ENCODE measurements around the gene DGUOK.
A peak's percentile ranks its signal among the peaks of the same experiment; 100 is the strongest.
"Not testable (repeated sequence)": the region's sequence is repeated elsewhere in the genome, so short reads cannot be mapped to it uniquely, and the experiment has no call there.

The DGUOK gene

DNA sequence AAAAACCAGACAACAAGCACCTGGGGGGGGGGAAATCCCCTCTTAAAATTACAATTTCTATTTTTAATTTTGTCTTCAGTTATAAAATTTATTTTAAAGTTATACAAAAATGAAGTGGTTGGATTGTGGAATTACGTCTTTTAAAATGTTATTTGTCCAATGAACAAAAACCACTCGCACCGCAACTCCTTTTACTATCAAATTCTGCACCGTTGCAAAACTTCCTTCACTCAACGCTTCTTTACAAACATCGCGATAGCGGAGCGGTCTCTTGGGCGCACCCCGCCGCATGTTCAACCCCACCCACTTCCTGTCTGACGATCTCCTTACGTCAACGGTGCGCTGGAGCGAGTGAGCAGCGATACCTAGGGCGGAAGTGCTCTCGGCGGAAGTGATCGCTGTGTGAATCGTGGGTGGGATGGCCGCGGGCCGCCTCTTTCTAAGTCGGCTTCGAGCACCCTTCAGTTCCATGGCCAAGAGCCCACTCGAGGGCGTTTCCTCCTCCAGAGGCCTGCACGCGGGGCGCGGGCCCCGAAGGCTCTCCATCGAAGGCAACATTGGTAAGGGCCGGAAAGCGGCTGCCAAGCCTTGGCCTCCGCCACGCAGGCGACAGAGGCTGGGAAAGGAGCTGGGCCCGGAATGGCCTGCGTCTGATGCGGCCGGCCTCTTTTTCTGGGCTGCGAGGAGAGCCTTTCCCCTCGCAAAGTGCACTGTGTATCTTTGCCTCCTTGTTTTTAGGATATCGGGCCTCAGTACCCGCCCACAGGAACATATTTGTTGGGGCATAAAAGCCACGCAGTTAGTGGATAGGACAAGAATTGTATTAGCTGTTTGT lies at the start of gene DGUOK:
Gene DGUOK (plus strand): TSS at position 388 of the 835 bp plus-strand sequence. CDS start 31 bp downstream, at position 419.
- DNase-seq (ENCODE audit: low read depth in 2 of 2): peak; percentile 97 to 98

DNA sequence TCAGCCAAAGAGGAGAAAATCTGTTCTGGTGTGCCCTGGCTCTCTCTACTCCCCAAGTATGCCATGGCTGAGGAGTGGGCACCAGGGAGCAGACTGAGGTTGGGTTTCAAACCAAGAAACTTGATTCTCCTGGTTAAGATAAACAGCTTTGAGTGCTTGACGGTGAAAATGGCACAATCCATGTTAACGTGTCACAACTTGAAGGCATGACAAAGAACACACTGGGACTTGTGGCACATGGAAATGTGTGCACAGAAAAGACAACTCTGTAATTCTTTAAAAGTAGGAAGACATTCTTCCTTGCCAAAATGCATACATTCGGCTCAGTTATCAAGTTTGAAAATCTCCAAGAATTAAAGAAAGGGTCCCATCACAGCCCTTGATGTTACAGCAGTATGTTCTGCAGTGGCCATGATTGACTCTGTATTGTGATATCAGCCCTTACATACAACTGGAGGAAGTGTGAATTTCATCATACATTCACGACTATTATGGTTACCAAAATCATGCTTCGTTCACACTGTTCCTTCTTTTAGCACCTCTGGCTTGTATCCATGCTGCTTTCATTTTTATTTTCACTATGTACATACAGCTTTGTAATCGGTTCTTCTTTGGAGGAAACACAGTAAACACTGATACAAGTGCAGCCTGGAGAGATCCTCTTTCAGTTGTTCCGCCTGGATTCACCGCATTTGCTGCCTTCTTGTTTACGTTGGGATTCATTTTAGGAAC lies 49.4 kb upstream of the DGUOK start:
- DNase-seq (ENCODE audit: low read depth in 2 of 2): no peak

DNA sequence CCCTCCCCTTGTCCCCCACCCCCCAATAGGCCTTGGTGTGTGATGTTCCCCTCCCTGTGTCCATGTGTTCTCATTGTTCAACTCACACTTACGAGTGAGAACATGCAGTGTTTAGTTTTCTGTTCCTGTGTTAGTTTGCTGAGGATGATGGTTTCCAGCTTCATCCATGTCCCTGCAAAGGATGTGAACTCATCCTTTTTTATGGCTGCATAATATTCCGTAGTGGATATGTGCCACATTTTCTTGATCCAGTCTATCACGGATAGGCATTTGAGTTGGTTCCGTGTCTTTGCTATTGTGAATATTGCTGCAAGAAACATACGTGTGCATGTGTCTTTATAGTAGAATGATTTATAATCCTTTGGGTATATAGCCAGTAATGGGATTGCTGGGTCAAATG lies 48.7 kb upstream of the DGUOK start:
- DNase-seq (ENCODE audit: low read depth in 2 of 2): not testable (repeated sequence)

DNA sequence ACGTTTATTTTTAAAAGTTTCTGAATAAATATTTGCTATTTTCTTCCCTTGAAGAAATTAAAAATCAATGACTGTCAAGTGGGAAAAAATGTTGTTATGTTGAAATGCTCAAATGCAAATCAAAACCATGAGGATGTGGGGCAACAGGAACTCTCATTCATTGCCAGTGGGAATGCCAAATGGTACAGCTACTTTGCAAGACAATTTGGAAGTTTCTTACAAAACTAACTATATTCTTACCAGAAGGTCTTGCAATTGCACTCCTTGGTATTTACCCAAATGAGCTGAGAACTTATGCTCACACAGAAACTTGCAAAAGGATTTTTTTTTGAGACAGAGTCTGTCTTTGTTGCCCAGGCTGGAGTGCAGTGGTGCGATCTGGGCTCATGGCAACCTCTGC lies 41.3 kb upstream of the DGUOK start:
- no peak for DNase-seq (ENCODE audit: low read depth in 2 of 2)

DNA sequence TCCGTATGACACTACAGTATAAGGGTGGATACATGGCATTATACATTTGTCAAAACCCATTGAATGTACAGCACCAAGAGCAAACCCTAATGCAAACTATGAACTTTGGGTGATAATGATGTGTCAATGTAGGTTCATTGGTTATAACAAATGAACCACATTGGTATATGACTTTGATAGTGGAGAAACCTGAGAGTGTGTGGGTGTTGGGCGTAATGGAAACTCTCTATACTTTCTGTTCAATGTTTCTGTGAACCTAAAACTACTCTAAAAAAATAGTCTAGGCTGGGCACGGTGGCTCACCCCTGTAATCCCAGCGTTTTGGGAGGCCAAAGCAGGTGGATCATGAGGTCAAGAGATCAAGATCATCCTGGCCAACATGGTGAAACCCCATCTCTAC lies 40.3 kb upstream of the DGUOK start:
- no peak for DNase-seq (ENCODE audit: low read depth in 2 of 2)

DNA sequence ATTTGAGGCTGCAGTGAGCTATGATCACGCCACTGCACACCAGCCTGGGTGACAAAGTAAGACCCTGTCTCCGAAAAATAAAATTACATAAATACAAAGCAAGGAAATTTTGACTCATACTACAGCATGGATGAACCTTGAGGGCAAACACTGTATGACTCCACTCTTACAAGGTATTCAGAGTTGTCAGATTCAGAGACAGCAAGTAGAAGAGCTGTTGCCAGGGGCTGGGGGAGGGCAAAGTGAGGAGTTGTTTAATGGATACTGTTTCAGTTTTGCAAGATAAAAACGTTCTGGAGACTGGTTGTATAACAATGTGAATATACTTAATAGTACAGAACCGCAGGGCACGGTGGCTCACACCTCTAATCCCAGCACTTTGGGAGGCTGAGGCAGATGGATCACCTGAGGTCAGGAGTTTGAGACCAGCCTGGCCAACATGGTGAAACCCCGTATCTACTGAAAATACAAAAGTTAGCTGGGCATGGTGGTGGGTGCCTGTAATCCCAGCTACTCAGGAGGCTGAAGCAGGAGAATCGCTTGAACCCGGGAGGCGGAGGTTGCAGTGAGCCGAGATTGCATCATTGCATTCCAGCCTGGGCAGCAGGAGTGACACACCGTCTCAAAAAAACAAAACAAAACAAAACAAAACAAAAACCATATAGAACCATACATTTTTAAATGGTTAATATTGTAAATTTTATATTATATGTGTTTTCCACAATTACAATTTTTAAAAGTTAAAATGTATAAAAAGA lies 38.9 kb upstream of the DGUOK start:
- not testable (repeated sequence) for DNase-seq (ENCODE audit: low read depth in 2 of 2)

DNA sequence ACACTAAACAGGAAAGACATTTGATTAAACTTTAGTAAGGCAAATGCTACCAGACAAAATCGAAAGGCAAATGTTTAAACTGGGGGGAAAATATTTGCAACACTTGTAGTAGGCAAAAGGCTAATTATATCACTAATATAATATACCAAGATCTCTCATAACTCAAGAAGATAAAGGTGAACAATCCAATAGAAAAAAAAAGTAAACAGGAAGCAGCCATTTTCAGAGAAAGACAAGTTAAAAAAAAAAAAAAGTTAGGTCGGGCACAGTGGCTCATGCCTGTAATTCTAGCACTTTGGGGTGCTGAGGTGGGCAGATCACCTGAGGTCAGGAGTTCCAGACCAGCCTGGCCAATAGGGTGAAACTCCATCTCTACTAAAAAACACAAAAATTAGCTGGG lies 38.3 kb upstream of the DGUOK start:
- no peak for DNase-seq (ENCODE audit: low read depth in 2 of 2)

DNA sequence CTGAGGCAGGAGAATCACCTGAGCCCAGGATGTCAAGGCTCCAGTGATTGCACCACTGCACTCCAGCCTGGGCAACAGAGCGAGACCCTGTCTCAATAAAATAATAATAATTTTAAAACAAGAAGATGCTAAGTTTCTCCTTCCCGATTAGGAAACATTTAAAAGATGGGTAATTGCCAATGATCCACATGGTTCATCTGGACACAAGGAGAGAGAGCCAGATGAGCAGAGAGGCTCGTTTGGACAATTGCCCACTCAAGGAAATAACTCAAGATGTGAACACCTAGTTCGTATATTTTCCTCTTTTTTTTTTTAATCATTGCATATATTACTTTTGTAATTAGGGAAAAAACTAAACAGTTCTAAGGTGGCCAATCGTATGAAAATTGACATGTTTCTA lies 37.5 kb upstream of the DGUOK start:
- DNase-seq (ENCODE audit: low read depth in 2 of 2): no peak

DNA sequence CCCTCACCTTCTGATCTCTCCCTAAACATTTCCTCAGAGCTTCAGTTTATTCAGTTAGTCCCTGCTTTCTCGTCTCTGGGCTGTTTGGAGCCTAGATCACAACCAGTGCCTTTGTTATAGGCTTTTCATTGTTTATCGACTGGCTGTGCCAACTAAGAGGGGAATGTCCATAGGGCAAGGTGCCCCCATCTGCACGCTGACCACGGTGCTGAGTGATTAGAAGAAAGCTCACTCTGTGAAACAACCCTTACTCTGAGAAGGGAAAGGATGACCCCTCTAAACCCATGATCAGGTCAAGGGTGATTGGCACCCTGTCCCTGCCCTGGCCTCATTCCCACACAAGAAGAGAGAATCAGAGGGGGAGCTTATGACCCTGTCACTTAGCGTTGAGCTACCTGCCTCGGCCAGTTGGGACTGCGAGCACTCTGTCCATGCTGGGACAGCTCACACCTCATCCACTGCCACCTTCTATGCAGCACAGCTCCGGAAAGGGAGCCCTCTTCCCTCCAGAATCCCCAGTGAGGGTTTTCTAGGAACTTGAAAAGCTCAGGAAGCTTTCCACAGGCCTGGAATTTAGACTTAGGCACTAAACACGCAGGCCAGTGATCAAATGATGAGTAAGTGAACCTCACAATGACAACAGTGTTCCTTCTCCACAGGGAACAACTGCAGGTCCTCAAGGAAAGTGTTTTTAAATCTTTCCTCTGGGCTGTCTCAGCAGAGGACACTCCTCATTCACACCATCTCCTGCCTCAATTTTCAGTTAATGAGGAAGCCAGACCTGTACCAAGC lies 36.2 kb upstream of the DGUOK start:
- DNase-seq (ENCODE audit: low read depth in 2 of 2): no peak

DNA sequence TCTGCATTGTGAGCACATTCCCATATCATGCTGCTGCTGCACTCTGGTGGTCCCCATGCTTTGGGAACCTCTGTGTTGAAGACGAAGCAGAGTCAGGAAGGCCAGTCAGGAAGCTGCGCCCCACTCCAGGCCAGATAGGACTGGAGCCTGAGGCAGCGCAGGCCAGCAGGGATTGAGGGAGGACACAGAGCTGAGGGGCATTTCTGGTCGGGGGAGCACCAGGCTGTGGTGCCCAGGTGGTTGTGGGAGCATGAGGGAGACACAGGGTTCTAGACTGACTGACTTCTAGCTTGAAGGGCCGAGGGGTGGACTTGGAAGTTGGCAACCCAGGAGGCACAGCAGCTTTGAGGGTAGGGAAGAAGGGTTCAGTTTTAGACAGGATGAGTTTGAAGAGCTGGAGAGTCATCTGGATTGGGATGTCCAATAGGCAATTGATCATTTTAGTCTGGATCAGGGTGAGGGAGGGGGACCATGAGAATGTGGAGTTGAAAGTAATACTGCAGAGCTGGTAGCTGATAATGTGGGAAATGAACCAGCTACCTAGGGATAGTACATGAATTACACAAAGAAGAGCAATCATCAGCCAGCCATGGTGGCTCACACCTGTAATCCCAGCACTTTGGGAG lies 35.3 kb upstream of the DGUOK start:
- no peak for DNase-seq (ENCODE audit: low read depth in 2 of 2)

DNA sequence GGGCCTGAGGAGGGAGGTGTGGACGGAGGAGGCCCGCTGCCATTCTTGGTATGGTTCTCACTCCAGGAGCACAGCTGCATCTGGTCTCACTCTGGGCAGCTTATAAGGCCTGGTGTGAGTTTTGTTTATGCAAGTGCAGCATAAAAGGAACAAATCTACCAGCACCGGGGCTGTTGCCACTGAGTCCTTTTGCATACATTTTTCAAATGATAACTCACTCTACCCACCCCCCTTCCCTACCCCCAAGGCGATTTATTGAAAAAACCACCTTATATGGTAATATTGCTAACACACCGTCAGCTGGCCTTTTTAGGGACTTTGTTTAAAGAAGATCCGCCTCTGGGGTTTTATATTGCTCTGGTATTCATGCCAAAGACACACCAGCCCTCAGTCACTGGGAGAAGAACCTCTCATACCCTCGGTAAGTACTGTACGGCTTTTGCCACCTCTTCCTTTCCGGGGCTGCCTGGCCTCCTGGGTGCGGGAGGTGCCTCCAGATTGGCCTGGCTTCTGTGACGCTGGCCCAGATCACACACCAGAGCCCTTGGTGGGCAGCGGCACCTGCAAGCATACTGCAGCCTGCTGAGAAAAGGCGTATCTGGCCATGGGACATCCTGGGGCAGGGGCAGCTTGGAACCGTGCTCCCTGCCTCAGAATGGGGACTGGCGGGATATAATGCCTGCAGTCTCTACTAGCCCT lies 33.9 kb upstream of the DGUOK start, which contains the start of gene ACTG2:
Gene ACTG2 (plus strand): TSS at position 378 of the 699 bp plus-strand sequence. CDS start 8,304 bp downstream, outside the sequence.
- DNase-seq (ENCODE audit: low read depth in 2 of 2): no peak

DNA sequence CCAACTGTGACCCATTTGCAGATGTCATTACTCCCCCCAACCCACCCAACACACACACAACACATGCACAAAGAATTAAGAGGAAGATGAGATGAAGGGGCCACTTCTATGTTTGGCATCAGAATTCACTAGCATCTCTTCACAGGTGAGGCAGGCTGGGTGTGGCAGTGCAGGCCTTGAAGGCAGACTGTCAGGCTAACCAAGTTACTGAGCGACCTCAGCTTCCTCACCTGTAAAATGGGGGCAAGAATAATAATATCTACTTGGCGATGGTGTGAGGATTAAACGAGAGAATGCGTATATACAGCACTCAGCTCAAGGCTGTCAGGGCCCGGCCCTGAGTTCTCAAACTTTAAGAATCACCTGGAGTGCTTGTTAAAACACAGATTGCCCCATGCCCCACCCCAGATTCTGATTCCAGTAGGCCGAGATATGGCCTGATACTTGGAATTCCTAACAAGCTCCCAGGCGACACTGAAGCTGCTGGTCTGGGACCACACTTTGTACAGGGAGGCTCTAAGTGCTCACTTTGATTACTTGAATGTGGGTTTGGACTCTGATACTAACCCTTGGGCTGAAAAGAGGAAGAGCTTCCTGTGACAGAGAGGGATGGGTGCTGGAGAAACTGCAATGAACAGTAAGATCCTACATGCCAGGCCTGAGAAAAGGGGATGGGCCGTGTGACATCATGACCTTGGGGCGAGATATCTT lies 32.8 kb upstream of the DGUOK start:
- DNase-seq (ENCODE audit: low read depth in 2 of 2): no peak

DNA sequence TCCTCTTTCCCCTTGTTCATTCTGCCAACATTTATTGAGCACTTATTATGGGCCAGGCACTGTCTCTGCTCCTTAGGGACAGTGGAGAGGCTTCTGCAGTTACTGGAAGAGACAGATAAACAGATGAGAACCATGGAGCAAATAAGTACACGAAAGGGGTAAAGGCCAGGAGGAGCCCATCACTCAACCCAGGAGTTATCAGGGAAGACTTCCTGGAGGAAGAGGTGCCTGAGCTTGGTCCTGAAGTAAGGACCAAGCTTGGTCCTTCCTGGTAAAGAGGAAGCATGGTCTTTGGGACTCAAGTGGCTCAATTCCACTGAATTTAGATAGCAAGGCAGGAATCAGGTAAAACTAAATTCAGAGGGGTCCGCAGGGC lies 32.2 kb upstream of the DGUOK start:
- DNase-seq (ENCODE audit: low read depth in 2 of 2): no peak

DNA sequence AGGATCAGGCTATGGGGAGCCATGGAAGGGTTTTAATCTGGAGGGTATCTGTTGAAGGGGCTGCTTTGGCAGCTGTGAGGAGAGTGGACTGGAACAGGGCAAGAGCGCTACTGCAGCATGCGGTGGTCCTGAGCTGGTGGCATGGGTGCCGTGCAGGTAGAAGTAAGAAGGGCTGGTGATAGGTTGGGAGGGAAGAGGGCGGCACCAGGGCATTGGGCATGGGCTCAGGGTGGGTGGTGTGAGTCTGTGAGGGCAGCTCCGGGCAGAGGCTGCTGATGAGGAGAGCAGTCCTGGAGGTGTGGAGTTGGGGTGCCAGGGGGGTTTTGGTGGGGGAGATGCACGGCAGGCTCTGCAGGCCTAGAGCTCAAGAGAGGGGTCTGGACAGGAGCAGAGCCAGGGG lies 31.8 kb upstream of the DGUOK start:
- no peak for DNase-seq (ENCODE audit: low read depth in 2 of 2)

DNA sequence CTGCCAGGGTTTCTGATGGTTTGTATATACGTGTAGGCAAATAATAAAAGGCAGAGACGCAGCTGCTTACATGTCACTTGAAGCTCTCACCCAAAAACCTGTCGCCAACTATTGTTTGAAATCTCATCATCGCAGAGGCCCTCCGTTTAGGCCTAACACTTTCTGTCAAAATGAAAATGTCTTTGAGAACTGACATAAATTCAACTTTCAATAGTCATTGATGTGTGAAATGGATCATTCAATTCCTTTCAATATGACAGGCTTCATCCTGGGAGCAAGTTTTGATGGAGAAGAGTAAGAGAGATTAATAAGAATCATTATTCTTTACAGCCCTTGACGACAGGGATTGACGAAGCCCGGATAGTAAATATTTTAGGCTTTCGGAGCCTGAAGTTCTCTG lies 31.2 kb upstream of the DGUOK start:
- no peak for DNase-seq (ENCODE audit: low read depth in 2 of 2)

DNA sequence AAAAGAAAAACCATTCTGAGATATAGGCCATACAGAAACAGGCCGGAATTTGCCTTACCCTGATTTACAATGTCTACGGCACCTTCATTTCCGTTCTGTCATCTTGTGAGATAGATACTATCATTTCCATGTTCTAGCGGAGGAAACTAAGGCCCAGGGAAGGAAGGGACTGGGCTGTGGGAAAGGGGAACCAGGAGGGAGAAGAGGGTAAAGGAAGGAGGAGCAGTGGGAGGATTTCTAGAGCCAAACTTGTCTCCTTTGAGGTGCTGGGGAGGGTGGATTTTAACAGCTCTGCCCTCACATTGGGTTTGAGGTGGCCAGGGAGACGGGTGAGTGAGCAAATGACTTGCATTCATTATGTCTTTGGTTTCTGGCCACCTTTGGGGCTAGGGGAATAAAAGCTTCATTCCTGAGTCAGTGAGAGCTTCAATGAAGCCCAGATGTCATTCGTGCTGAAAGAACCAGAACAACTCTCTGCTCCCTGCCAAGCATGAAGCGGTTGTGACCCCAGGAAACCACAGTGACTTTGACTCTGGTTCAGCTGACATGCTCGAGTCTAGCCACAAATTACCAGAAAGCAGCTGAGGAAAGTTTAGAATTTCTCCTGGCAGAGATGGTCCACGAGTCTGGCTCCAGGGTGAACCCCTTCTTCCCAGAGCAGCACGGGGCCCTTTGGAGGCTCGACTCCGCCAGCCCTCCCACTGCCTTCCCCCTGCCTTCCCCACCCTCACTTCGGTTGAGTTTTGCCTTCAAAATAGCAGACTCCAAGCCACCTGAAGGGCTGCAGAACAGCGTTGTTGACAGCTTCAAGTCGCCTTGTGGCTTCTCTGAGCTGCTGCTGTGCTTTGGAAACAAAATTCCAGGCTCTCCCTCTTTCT lies 30.1 kb upstream of the DGUOK start:
- peak; percentile 85 to 90 for DNase-seq (ENCODE audit: low read depth in 2 of 2)

DNA sequence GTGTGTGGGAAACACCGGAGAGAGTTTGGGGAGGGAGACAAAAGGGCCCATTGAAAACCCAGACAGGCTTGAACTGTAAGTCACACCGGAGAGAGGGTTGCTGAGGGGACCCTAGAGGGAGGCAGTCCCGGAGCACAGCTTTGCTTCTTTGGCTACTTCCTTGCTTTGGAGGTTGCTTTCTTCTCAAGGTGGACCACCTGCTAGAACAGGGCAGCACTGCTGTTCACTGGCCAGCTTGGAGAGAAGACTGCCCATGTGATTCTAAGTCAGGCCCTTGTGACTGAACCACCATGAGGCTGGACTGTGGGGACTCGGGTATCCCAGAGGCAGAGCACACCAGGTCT lies 29.5 kb upstream of the DGUOK start:
- no peak for DNase-seq (ENCODE audit: low read depth in 2 of 2)

DNA sequence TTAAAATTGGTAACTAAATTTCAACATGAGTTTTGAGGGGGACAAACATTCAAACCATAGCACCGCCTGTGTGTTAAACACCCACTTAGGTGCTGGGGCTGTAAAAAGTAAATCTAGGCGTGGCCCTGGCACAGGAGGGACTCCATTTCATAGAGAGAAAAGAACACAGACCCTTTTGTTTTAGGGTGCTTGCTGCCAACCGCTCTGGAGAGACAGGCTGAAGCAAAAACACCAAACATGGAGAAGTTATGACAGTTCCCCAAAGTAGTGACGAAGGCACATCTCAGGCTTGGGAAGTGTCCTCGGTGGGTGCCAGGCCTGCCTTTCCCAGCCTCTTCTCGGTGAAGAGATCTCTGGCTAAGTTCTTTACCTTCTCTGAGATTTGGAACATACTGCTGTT lies 28.7 kb upstream of the DGUOK start:
- DNase-seq (ENCODE audit: low read depth in 2 of 2): no peak

DNA sequence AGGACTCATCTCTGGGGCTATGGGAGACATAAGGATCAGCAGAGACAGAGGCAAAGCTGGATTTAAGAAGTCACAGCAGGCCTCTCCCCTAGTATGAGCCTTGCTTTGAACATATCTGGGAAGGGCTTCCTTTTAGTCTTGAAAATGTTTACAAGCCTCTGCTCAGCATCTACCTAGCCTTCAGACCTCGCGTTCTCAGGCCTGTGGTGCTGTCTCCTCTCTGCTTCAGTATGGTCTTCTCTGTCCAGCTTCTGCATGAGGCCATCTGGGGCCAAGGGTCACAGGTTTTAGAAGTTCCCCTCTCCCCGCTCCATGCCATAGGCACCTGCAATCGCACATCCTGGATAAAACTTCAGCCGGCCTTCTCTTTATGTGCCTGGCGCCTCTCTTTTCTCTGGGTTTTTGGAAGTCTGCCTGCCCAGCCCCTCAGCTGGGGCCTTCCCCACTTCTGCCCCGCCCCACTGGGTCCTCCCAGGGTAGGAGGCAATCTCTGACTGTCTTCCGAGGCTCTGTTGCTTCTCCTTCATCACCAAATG lies 26.8 kb upstream of the DGUOK start:
- no peak for DNase-seq (ENCODE audit: low read depth in 2 of 2)

All from fibroblast of skin of left biceps (primary cell).